ENCODE measurements around the gene TLN1. TPM values are rescaled to one million over a fixed set of nuclear protein-coding genes. Genes with fewer than 3 reads are reported as not detected.
A peak's percentile ranks its signal among the peaks of the same experiment; 100 is the strongest.

Gene TLN1
- total RNA-seq, 5 donors from 2014 or later (not counting 1 experiment from before 2014, with no cell fraction given): 229 to 366 (median 294) TPM

- peaks cover 36 to 47% (median 46%) of the 10 kb centered on the region in 3 donors for H3K4me1 Mint-ChIP-seq
- POLR2A ChIA-PET: interaction anchor here (0.7 kb wide), 2 partner anchors 244 to 289 kb away, joined by 5 read pairs; no protein-coding TSS in a partner anchor
- Histone ChIP-seq H3K27ac (ENCODE audit: low read length) (no peak overlapping the region), H3K36me3 (ENCODE audit: control insufficient read depth in 2 of 2, extremely low read depth in 1 of 2, insufficient read depth in 1 of 2, low read length in 1 of 2) (no peaks in the 10 kb centered on the region), H3K4me3 (ENCODE audit: control insufficient read depth in 1 of 2, extremely low read depth in 1 of 2, low read length in 1 of 2) (no peak overlapping the region), H3K9me3 (no peaks in the 10 kb centered on the region), H3K4me1 (ENCODE audit: control insufficient read depth in 1 of 2, extremely low read depth in 1 of 2, insufficient read depth in 2 of 2, low read length in 2 of 2) (peaks cover 0 to 3% of the 10 kb centered on the region in 2 experiments), H3K27me3 (replicated peaks in 1 of 2; ENCODE audit: control insufficient read depth in 2 of 2, extremely low read depth in 1 of 2, insufficient read depth in 2 of 2, low read length in 1 of 2) (no peaks in the 10 kb centered on the region)
- WGBS (ENCODE audit: insufficient coverage): no CpG with 5 or more reads among the region's 2 CpGs
- no peak overlapping the region for H3K27ac Mint-ChIP-seq
- CTCF ChIA-PET: interaction anchor here (0.5 to 1.0 kb wide), 5 partner anchors 10 to 302 kb away, joined by 3 to 7 read pairs (median 5); partner anchors contain the start of genes CCDC107 (in 1 of the 2), GBA2 (in 1 of the 2), RGP1 (in 1 of the 2) and RMRP (in 1 of the 2)
- H3K9me3 Mint-ChIP-seq: no peaks in the 10 kb centered on the region
- DNase-seq: no peak
- peaks cover 10% of the 10 kb centered on the region for H3K36me3 Mint-ChIP-seq
- no peak overlapping the region for H3K4me3 Mint-ChIP-seq
- no peaks in the 10 kb centered on the region for H3K27me3 Mint-ChIP-seq
- no peak for ATAC-seq (replicated peaks in 1 of 4)
Measured at GRCh38 chr9:35763181-35763580, 31.2 kb upstream of the TLN1 start.

- no peaks in the 10 kb centered on the region for H3K36me3 ChIP-seq (ENCODE audit: control insufficient read depth in 2 of 2, extremely low read depth in 1 of 2, insufficient read depth in 1 of 2, low read length in 1 of 2)
- no peak for DNase-seq
- WGBS (ENCODE audit: insufficient coverage): 79% methylated on average over 2 of the region's 2 CpGs
- H3K27me3 ChIP-seq (replicated peaks in 1 of 2; ENCODE audit: control insufficient read depth in 2 of 2, extremely low read depth in 1 of 2, insufficient read depth in 2 of 2, low read length in 1 of 2): no peaks in the 10 kb centered on the region
- H3K27ac ChIP-seq (ENCODE audit: low read length): no peak overlapping the region
- H3K9me3 ChIP-seq: no peaks in the 10 kb centered on the region
- H3K27me3 Mint-ChIP-seq: no peaks in the 10 kb centered on the region
- no peaks in the 10 kb centered on the region for H3K9me3 Mint-ChIP-seq
- H3K4me1 Mint-ChIP-seq: peaks cover 57 to 59% (median 59%) of the 10 kb centered on the region in 3 donors
- H3K36me3 Mint-ChIP-seq: peaks cover 10% of the 10 kb centered on the region
- H3K4me1 ChIP-seq (ENCODE audit: control insufficient read depth in 1 of 2, extremely low read depth in 1 of 2, insufficient read depth in 2 of 2, low read length in 2 of 2): peaks cover 2 to 17% of the 10 kb centered on the region in 2 experiments
- no peak for ATAC-seq (replicated peaks in 1 of 4)
- ChIA-PET POLR2A (interaction anchor here in 1 of 2 donors (0.6 kb wide), 1 partner anchor 285 kb away, joined by 3 read pairs; no protein-coding TSS in a partner anchor), CTCF (interaction anchor here (0.6 to 1.6 kb wide), 3 partner anchors 11 to 335 kb away, joined by 3 to 4 read pairs (median 4); no protein-coding TSS in a partner anchor)
- no peak overlapping the region for H3K4me3 ChIP-seq (ENCODE audit: control insufficient read depth in 1 of 2, extremely low read depth in 1 of 2, low read length in 1 of 2)
- no peak overlapping the region for H3K27ac Mint-ChIP-seq
- H3K4me3 Mint-ChIP-seq: no peak overlapping the region
Measured at GRCh38 chr9:35760651-35761050, 28.7 kb upstream of the TLN1 start.

GRCh38 chr9:35759795-35760194 is 27.8 kb upstream of the TLN1 start:
- POLR2A ChIA-PET: no interaction called here
- Mint-ChIP-seq H3K4me3 (no peak overlapping the region), H3K9me3 (no peaks in the 10 kb centered on the region), H3K36me3 (peaks cover 10% of the 10 kb centered on the region), H3K27me3 (no peaks in the 10 kb centered on the region), H3K27ac (no peak overlapping the region), H3K4me1 (peaks cover 58 to 65% (median 64%) of the 10 kb centered on the region in 3 donors)
- no peak for ATAC-seq (replicated peaks in 1 of 4)
- no peaks in the 10 kb centered on the region for H3K9me3 ChIP-seq
- H3K36me3 ChIP-seq (ENCODE audit: control insufficient read depth in 2 of 2, extremely low read depth in 1 of 2, insufficient read depth in 1 of 2, low read length in 1 of 2): no peaks in the 10 kb centered on the region
- 100% methylated on average over 3 of the region's 4 CpGs for WGBS (ENCODE audit: insufficient coverage)
- H3K27ac ChIP-seq (ENCODE audit: low read length): no peak overlapping the region
- H3K27me3 ChIP-seq (replicated peaks in 1 of 2; ENCODE audit: control insufficient read depth in 2 of 2, extremely low read depth in 1 of 2, insufficient read depth in 2 of 2, low read length in 1 of 2): no peaks in the 10 kb centered on the region
- no peak overlapping the region for H3K4me3 ChIP-seq (ENCODE audit: control insufficient read depth in 1 of 2, extremely low read depth in 1 of 2, low read length in 1 of 2)
- H3K4me1 ChIP-seq (ENCODE audit: control insufficient read depth in 1 of 2, extremely low read depth in 1 of 2, insufficient read depth in 2 of 2, low read length in 2 of 2): peaks cover 2 to 18% of the 10 kb centered on the region in 2 experiments
- DNase-seq: no peak
- CTCF ChIA-PET: interaction anchor here in 1 of 2 donors (0.7 to 1.6 kb wide), 2 partner anchors 9 to 10 kb away, joined by 4 read pairs; no protein-coding TSS in a partner anchor

GRCh38 chr9:35758475-35759050 is 26.6 kb upstream of the TLN1 start:
- peaks cover 58 to 66% (median 65%) of the 10 kb centered on the region in 3 donors for H3K4me1 Mint-ChIP-seq
- H3K4me1 ChIP-seq (ENCODE audit: control insufficient read depth in 1 of 2, extremely low read depth in 1 of 2, insufficient read depth in 2 of 2, low read length in 2 of 2): peaks cover 2 to 18% of the 10 kb centered on the region in 2 experiments
- H3K27ac Mint-ChIP-seq: peak overlapping the region; percentile 71 to 75
- H3K27me3 Mint-ChIP-seq: no peaks in the 10 kb centered on the region
- ATAC-seq (replicated peaks in 1 of 4) (no peak), DNase-seq (no peak)
- H3K9me3 Mint-ChIP-seq: no peaks in the 10 kb centered on the region
- POLR2A ChIA-PET: no interaction called here
- peaks cover 0 to 8% of the 10 kb centered on the region in 2 donors for H3K36me3 ChIP-seq (ENCODE audit: control insufficient read depth in 2 of 2, extremely low read depth in 1 of 2, insufficient read depth in 1 of 2, low read length in 1 of 2)
- H3K36me3 Mint-ChIP-seq: peaks cover 17% of the 10 kb centered on the region
- WGBS (ENCODE audit: insufficient coverage): 47% methylated on average over 2 of the region's 3 CpGs
- H3K4me3 Mint-ChIP-seq: peak overlapping the region; percentile 71 to 88 (median 74)
- H3K9me3 ChIP-seq: no peaks in the 10 kb centered on the region
- H3K4me3 ChIP-seq (ENCODE audit: control insufficient read depth in 1 of 2, extremely low read depth in 1 of 2, low read length in 1 of 2): no peak overlapping the region
- no peaks in the 10 kb centered on the region for H3K27me3 ChIP-seq (replicated peaks in 1 of 2; ENCODE audit: control insufficient read depth in 2 of 2, extremely low read depth in 1 of 2, insufficient read depth in 2 of 2, low read length in 1 of 2)
- CTCF ChIA-PET: interaction anchor here (0.6 to 1.4 kb wide), 4 partner anchors 12 to 1417 kb away, joined by 3 to 5 read pairs (median 4); partner anchors contain the start of gene TLN1 (in 1 of the 2)
- no peak overlapping the region for H3K27ac ChIP-seq (ENCODE audit: low read length)

- Histone ChIP-seq H3K27me3 (replicated peaks in 1 of 2; ENCODE audit: control insufficient read depth in 2 of 2, extremely low read depth in 1 of 2, insufficient read depth in 2 of 2, low read length in 1 of 2) (no peaks in the 10 kb centered on the region), H3K27ac (ENCODE audit: low read length) (peak overlapping the region; percentile 74), H3K4me1 (ENCODE audit: control insufficient read depth in 1 of 2, extremely low read depth in 1 of 2, insufficient read depth in 2 of 2, low read length in 2 of 2) (peaks cover 2 to 18% of the 10 kb centered on the region in 2 experiments), H3K4me3 (ENCODE audit: control insufficient read depth in 1 of 2, extremely low read depth in 1 of 2, low read length in 1 of 2) (peak overlapping the region in 1 of 2 donors; percentile 83), H3K9me3 (no peaks in the 10 kb centered on the region), H3K36me3 (ENCODE audit: control insufficient read depth in 2 of 2, extremely low read depth in 1 of 2, insufficient read depth in 1 of 2, low read length in 1 of 2) (peaks cover 0 to 15% of the 10 kb centered on the region in 2 donors)
- no peaks in the 10 kb centered on the region for H3K9me3 Mint-ChIP-seq
- POLR2A ChIA-PET: no interaction called here
- CTCF ChIA-PET: interaction anchor here (0.6 to 1.4 kb wide), 2 partner anchors 32 to 1417 kb away, joined by 3 to 5 read pairs; no protein-coding TSS in a partner anchor
- H3K4me1 Mint-ChIP-seq: peaks cover 58 to 62% (median 61%) of the 10 kb centered on the region in 3 donors
- peaks cover 21% of the 10 kb centered on the region for H3K36me3 Mint-ChIP-seq
- H3K27ac Mint-ChIP-seq: peak overlapping the region; percentile 71 to 92
- DNase-seq (no peak), ATAC-seq (replicated peaks in 1 of 4) (no peak)
- H3K4me3 Mint-ChIP-seq: peak overlapping the region; percentile 88 to 94 (median 92)
- H3K27me3 Mint-ChIP-seq: no peaks in the 10 kb centered on the region
Measured at GRCh38 chr9:35757892-35758275, 25.9 kb upstream of the TLN1 start.

GRCh38 chr9:35757226-35757891 is 25.4 kb upstream of the TLN1 start:
- Mint-ChIP-seq H3K27me3 (no peaks in the 10 kb centered on the region), H3K36me3 (peaks cover 24% of the 10 kb centered on the region), H3K4me3 (peak overlapping the region; percentile 88 to 94 (median 92)), H3K4me1 (peaks cover 58 to 62% (median 60%) of the 10 kb centered on the region in 3 donors), H3K9me3 (no peaks in the 10 kb centered on the region), H3K27ac (peak overlapping the region; percentile 92 to 94)
- Histone ChIP-seq H3K36me3 (ENCODE audit: control insufficient read depth in 2 of 2, extremely low read depth in 1 of 2, insufficient read depth in 1 of 2, low read length in 1 of 2) (peaks cover 3 to 20% of the 10 kb centered on the region in 2 donors), H3K9me3 (no peaks in the 10 kb centered on the region), H3K27me3 (replicated peaks in 1 of 2; ENCODE audit: control insufficient read depth in 2 of 2, extremely low read depth in 1 of 2, insufficient read depth in 2 of 2, low read length in 1 of 2) (no peaks in the 10 kb centered on the region), H3K27ac (ENCODE audit: low read length) (peak overlapping the region; percentile 74), H3K4me3 (ENCODE audit: control insufficient read depth in 1 of 2, extremely low read depth in 1 of 2, low read length in 1 of 2) (peak overlapping the region; percentile 83 to 85), H3K4me1 (ENCODE audit: control insufficient read depth in 1 of 2, extremely low read depth in 1 of 2, insufficient read depth in 2 of 2, low read length in 2 of 2) (peaks cover 2 to 18% of the 10 kb centered on the region in 2 experiments)
- WGBS (ENCODE audit: insufficient coverage): 4% methylated on average over 19 of the region's 20 CpGs
- CTCF ChIA-PET: interaction anchor here (0.6 to 2.4 kb wide), 19 partner anchors 9 to 1416 kb away, joined by 3 to 13 read pairs (median 3); partner anchors contain the start of genes CCDC107 (in 1 of the 2), GBA2 (in 1 of the 2) and RMRP (in 1 of the 2)
- POLR2A ChIA-PET: interaction anchor here in 1 of 2 donors (0.5 kb wide), 1 partner anchor 31 kb away, joined by 3 read pairs; no protein-coding TSS in a partner anchor
- ATAC-seq (replicated peaks in 1 of 4): peak; percentile 5 to 17 (median 12)
- peak in 3 of 35 experiments; percentile 13 to 35 (median 14) for DNase-seq
